Subcutaneous adipose tissue (tissue), 4 donors: Measurements from ENCODE around the gene HDX. TPM values are rescaled to one million over a fixed set of nuclear protein-coding genes. Genes with fewer than 3 reads are reported as not detected.

Experiments used
- CTCF ChIP-seq: fragments of 450-650 bp; IDR thresholded peaks from one replicate; pipeline ENCODE4 v1.5.1; 2016; ENCODE audit warnings: low read depth, mild to moderate bottlenecking, control low read depth, antibody characterized with exemption, moderate library complexity
- total RNA-seq, 4 donors: library from RNA; depleted of rRNA; stranded (reverse); fragments of >200 nt; gene quantifications; one replicate each; pipeline ENCODE4 v1.1.0, GENCODE V29; 2016

The HDX gene
- total RNA-seq = 1 to 10 TPM; 1.7 to 8.3 (median 7.4) TPM

GRCh38 chrX:84501798-84502628, at the start of gene HDX:
HDX (minus strand) TSS chrX:84502453; CDS start chrX:84475397, 27,056 bp downstream.
- no peak for TF ChIP-seq CTCF

- no peak for TF ChIP-seq CTCF
Measured at GRCh38 chrX:84488426-84488825, 13.8 kb downstream of the HDX start.

- no peak for TF ChIP-seq CTCF
Measured at GRCh38 chrX:84487365-84488353, 14.6 kb downstream of the HDX start.

- TF ChIP-seq CTCF = no peak
Measured at GRCh38 chrX:84479086-84479485, 23.2 kb downstream of the HDX start.

GRCh38 chrX:84477114-84477513, 25.1 kb downstream of the HDX start:
- no peak for TF ChIP-seq CTCF

GRCh38 chrX:84475596-84475995, 26.7 kb downstream of the HDX start:
- no peak for TF ChIP-seq CTCF

GRCh38 chrX:84475101-84475500, 27.2 kb downstream of the HDX start:
- TF ChIP-seq CTCF = no peak
